Activated naive CD8-positive, alpha-beta T cell treated with anti-CD3 and anti-CD28 coated beads for 36 hours (primary cell): ENCODE results near the gene NRG3. TPM values are rescaled to one million over a fixed set of nuclear protein-coding genes. Genes with fewer than 3 reads are reported as not detected.
"Not testable (repeated sequence)": the region's sequence is repeated elsewhere in the genome, so short reads cannot be mapped to it uniquely, and the experiment has no call there.

Source experiments
- DNase-seq: peaks from one replicate; pipeline ENCODE4 v3.0.0; 2021
- H3K27ac Mint-ChIP-seq: one replicate; pipeline ENCODE4 v1.8.0; 2022; ENCODE audit warnings: mild to moderate bottlenecking, moderate library complexity, mixed read lengths
- H3K27me3 Mint-ChIP-seq: one replicate; pipeline ENCODE4 v1.8.0; 2022; ENCODE audit warnings: mild to moderate bottlenecking, mixed read lengths
- H3K36me3 Mint-ChIP-seq: one replicate; pipeline ENCODE4 v1.8.0; 2021; ENCODE audit warnings: mild to moderate bottlenecking, mixed read lengths
- H3K4me1 Mint-ChIP-seq: one replicate; pipeline ENCODE4 v1.8.0; 2021; ENCODE audit warnings: mixed read lengths
- H3K4me3 Mint-ChIP-seq: one replicate; pipeline ENCODE4 v1.8.0; 2022; ENCODE audit warnings: mild to moderate bottlenecking, moderate library complexity, mixed read lengths
- H3K9me3 Mint-ChIP-seq: one replicate; pipeline ENCODE4 v1.8.0; 2022; ENCODE audit warnings: mixed read lengths
- total RNA-seq, 2 experiments: library from RNA; stranded (reverse); gene quantifications; one replicate each; pipeline ENCODE4 v1.2.3, GENCODE V29; 2021

The NRG3 gene
- total RNA-seq, 2 experiments from 2014 or later = not detected

DNA sequence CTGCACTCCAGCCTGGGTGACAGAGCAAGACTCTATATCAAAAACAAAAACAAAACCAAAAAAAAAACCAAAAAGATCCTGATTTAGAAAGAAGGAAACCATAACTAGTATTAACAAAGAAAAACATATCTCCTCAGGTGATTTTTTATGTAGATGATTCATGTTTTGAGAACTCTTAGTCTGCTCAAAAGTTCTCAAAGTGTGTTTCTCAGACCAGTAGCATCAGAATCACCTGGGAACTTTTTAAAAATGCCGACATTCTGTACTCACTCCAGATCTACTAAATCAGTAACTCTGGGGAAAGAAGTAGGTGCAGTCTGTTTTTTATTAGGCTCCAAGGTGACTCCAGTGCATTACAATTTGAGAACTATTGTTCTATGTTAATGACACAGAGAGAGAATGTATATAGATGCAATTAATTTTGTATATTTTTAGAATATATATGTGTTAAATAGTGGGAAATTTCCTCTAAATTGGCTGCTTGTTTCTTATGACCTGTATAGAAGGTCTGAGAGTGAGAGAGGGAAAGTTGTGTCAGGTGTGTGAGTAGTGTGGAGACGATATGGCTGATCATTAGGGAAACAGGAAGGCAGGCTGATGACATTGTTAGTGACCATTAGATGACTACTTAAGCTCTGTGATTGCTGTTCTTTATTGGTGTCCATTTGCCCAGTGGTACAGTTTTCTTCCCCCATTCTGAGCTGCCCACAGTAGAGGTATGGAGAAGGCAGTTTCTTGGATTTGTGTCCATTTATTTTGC, 1075.0 kb downstream of the NRG3 start:
- Mint-ChIP-seq H3K9me3 (no peaks in the 10 kb centered on the region), H3K36me3 (no peaks in the 10 kb centered on the region), H3K27ac (no peak overlapping the region), H3K4me1 (no peaks in the 10 kb centered on the region), H3K4me3 (no peak overlapping the region), H3K27me3 (no peaks in the 10 kb centered on the region)
- DNase-seq = no peak

DNA sequence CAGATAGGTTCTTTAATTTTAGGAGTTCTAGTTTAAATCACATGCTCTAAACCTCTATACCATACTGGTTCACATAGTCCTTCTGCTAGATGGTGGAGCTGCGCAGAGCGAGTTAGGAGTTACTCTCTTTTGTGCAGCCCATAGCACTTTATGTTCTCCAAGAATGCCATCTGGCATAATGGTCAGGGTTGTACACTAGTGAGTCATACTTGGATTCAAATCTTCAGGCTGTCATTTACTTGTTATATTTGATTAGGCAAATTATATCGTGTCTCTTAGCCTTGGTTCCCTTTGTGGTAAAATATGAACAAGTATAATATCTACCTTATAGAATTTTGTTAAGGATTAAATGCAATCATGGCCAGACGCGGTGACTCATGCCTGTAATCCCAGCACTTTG, 1078.3 kb downstream of the NRG3 start:
- Mint-ChIP-seq H3K9me3 (no peaks in the 10 kb centered on the region), H3K27ac (no peak overlapping the region), H3K4me3 (no peak overlapping the region), H3K4me1 (no peaks in the 10 kb centered on the region), H3K27me3 (no peaks in the 10 kb centered on the region), H3K36me3 (no peaks in the 10 kb centered on the region)
- DNase-seq = no peak

GRCh38 chr10:82953909-82954308, 1078.9 kb downstream of the NRG3 start:
- Mint-ChIP-seq H3K36me3 (no peaks in the 10 kb centered on the region), H3K4me3 (no peak overlapping the region), H3K27ac (no peak overlapping the region), H3K27me3 (no peaks in the 10 kb centered on the region), H3K4me1 (no peaks in the 10 kb centered on the region), H3K9me3 (no peaks in the 10 kb centered on the region)
- DNase-seq = no peak

GRCh38 chr10:82960421-82961060, 1085.5 kb downstream of the NRG3 start:
- H3K9me3 Mint-ChIP-seq, DNase-seq, H3K27me3 Mint-ChIP-seq, H3K27ac Mint-ChIP-seq, H3K4me1 Mint-ChIP-seq, H3K4me3 Mint-ChIP-seq, H3K36me3 Mint-ChIP-seq: not testable (repeated sequence)

DNA sequence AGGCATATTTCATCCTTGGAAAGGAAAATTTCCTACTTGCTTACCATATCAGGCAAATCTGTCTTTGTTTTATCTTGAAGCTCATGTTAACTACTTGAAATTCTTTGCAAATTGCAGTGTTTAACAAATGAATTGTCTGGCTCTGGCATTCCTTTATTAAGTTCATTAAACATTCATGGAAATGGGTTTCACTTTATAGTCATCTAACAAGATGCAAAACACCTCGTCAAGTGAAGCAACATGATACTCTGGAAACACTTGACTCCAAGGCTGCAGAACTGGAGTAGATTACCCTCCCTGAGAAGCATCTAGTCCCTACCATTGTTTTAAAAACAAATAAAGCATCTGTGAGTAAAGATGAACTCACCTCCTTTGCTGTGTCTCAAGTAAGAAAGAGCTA, 1086.9 kb downstream of the NRG3 start:
- H3K36me3 Mint-ChIP-seq = no peaks in the 10 kb centered on the region
- no peak for DNase-seq
- no peak overlapping the region for H3K27ac Mint-ChIP-seq
- H3K4me3 Mint-ChIP-seq = no peak overlapping the region
- H3K9me3 Mint-ChIP-seq = no peaks in the 10 kb centered on the region
- H3K27me3 Mint-ChIP-seq = no peaks in the 10 kb centered on the region
- no peaks in the 10 kb centered on the region for H3K4me1 Mint-ChIP-seq

GRCh38 chr10:82966130-82966529, 1091.1 kb downstream of the NRG3 start:
- no peaks in the 10 kb centered on the region for H3K9me3 Mint-ChIP-seq
- no peak overlapping the region for H3K4me3 Mint-ChIP-seq
- no peaks in the 10 kb centered on the region for H3K36me3 Mint-ChIP-seq
- DNase-seq = no peak
- no peak overlapping the region for H3K27ac Mint-ChIP-seq
- H3K27me3 Mint-ChIP-seq = no peaks in the 10 kb centered on the region
- H3K4me1 Mint-ChIP-seq = no peaks in the 10 kb centered on the region

GRCh38 chr10:82968533-82968932, 1093.5 kb downstream of the NRG3 start:
- no peaks in the 10 kb centered on the region for H3K36me3 Mint-ChIP-seq
- H3K9me3 Mint-ChIP-seq = no peaks in the 10 kb centered on the region
- DNase-seq = no peak
- no peak overlapping the region for H3K27ac Mint-ChIP-seq
- no peaks in the 10 kb centered on the region for H3K27me3 Mint-ChIP-seq
- no peak overlapping the region for H3K4me3 Mint-ChIP-seq
- H3K4me1 Mint-ChIP-seq = no peaks in the 10 kb centered on the region

GRCh38 chr10:82969405-82969804, 1094.4 kb downstream of the NRG3 start:
- Mint-ChIP-seq H3K4me3 (no peak overlapping the region), H3K9me3 (no peaks in the 10 kb centered on the region), H3K27me3 (no peaks in the 10 kb centered on the region), H3K4me1 (no peaks in the 10 kb centered on the region), H3K36me3 (no peaks in the 10 kb centered on the region), H3K27ac (no peak overlapping the region)
- no peak for DNase-seq

GRCh38 chr10:82980321-82980720, 1105.3 kb downstream of the NRG3 start:
- DNase-seq = no peak
- Mint-ChIP-seq H3K4me3 (no peak overlapping the region), H3K36me3 (no peaks in the 10 kb centered on the region), H3K27me3 (no peaks in the 10 kb centered on the region), H3K4me1 (no peaks in the 10 kb centered on the region), H3K9me3 (no peaks in the 10 kb centered on the region), H3K27ac (no peak overlapping the region)

GRCh38 chr10:82981137-82981723, 1106.2 kb downstream of the NRG3 start:
- H3K36me3 Mint-ChIP-seq = no peaks in the 10 kb centered on the region
- H3K27me3 Mint-ChIP-seq = no peaks in the 10 kb centered on the region

GRCh38 chr10:82982110-82982608, 1107.2 kb downstream of the NRG3 start:
- no peak overlapping the region for H3K27ac Mint-ChIP-seq
- no peaks in the 10 kb centered on the region for H3K36me3 Mint-ChIP-seq
- DNase-seq = no peak
- H3K4me1 Mint-ChIP-seq = no peaks in the 10 kb centered on the region
- no peaks in the 10 kb centered on the region for H3K9me3 Mint-ChIP-seq
- no peaks in the 10 kb centered on the region for H3K27me3 Mint-ChIP-seq
- no peak overlapping the region for H3K4me3 Mint-ChIP-seq

More at GRCh38 chr10:82981137-82981723, 1106.2 kb downstream of the NRG3 start:
- no peak for DNase-seq
- Mint-ChIP-seq H3K9me3 (no peaks in the 10 kb centered on the region), H3K4me1 (no peaks in the 10 kb centered on the region), H3K27ac (no peak overlapping the region), H3K4me3 (no peak overlapping the region)

DNA sequence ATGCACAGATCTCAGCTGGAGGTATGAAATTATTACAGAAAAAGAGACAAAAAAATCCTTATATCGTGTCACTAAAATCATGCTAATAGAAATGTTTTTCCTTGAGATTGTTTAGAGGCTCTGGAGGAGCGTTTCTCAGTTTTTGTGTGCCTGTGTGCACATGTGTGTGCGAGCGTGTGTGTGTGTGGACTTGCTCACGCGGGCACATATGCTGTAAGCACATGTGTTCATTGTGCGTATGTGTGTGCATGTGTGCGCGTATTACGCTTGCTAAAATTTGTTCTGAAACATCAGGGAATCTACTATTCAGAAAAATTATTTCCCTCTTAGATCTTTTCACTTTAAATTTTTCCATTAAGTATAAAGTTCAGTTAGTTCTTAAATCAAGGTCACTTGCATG, 1111.2 kb downstream of the NRG3 start:
- no peak overlapping the region for H3K27ac Mint-ChIP-seq
- H3K36me3 Mint-ChIP-seq = no peaks in the 10 kb centered on the region
- H3K9me3 Mint-ChIP-seq = no peaks in the 10 kb centered on the region
- no peak for DNase-seq
- no peaks in the 10 kb centered on the region for H3K4me1 Mint-ChIP-seq
- no peak overlapping the region for H3K4me3 Mint-ChIP-seq
- H3K27me3 Mint-ChIP-seq = no peaks in the 10 kb centered on the region

- not testable (repeated sequence) for H3K9me3 Mint-ChIP-seq, H3K4me3 Mint-ChIP-seq, H3K27me3 Mint-ChIP-seq, H3K27ac Mint-ChIP-seq, H3K36me3 Mint-ChIP-seq, DNase-seq, H3K4me1 Mint-ChIP-seq
Observed at GRCh38 chr10:83006479-83006878, 1131.5 kb downstream of the NRG3 start.

DNA sequence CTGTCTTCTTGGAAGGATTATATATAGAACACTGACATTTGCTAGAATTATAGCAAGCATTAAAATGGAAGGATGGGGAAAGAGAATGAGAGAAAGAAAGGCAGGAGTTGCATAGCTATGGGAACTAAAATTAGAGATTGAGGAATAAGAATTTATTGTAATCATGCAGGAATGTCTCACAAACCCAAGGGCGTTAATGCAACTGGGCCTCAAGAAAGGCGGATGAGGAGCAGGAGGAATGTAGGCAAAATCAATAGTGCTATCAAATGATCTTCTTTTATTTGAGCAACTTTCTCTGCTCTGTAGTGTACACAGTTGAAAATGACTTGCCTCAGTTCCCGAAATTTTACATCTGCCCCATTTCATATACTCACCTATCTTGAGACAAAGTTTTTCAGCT, 1132.5 kb downstream of the NRG3 start:
- H3K27ac Mint-ChIP-seq = no peak overlapping the region
- no peak overlapping the region for H3K4me3 Mint-ChIP-seq
- DNase-seq = no peak
- no peaks in the 10 kb centered on the region for H3K27me3 Mint-ChIP-seq
- H3K4me1 Mint-ChIP-seq = no peaks in the 10 kb centered on the region
- H3K9me3 Mint-ChIP-seq = peaks cover 1% of the 10 kb centered on the region
- no peaks in the 10 kb centered on the region for H3K36me3 Mint-ChIP-seq

DNA sequence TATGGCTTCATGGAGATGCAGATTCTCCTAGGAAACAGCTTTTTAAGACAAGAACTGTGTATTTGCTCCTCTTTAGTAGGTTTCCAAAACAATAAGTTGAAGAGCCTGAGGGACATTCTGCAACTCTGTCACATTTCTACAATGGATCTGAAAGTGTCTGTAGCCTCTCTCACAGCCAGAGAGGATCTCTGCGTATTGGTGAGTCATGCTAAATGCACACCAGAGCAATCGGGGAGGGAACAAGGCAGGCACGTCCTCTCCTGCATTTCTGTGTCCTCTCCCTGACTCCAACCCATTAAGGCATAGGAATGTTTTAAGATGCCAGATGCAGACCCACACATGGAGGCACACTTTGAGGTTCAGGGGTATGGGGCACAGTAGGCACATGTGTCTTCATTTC, 1137.9 kb downstream of the NRG3 start:
- Mint-ChIP-seq H3K9me3 (peaks cover 1% of the 10 kb centered on the region), H3K27me3 (no peaks in the 10 kb centered on the region), H3K4me3 (no peak overlapping the region), H3K4me1 (no peaks in the 10 kb centered on the region), H3K27ac (no peak overlapping the region), H3K36me3 (no peaks in the 10 kb centered on the region)
- no peak for DNase-seq
